Neural crest cell (in vitro differentiated cells): ENCODE measurements around the gene ATAT1. TPM values are rescaled to one million over a fixed set of nuclear protein-coding genes. Genes with fewer than 3 reads are reported as not detected.

ENCODE experiments used
- DNase-seq: peaks from one replicate; pipeline ENCODE4 v3.0.0; 2021; ENCODE audit warnings: low read depth, mixed read lengths, low spot score
- H3K27ac Mint-ChIP-seq: one replicate; pipeline ENCODE4 v1.8.0; 2021; ENCODE audit warnings: mild to moderate bottlenecking, mixed read lengths; ENCODE audit not compliant: unreplicated experiment
- H3K27me3 Mint-ChIP-seq: 2 replicates; pipeline ENCODE4 v1.8.0; 2021; ENCODE audit warnings: low read depth, mild to moderate bottlenecking, mixed read lengths
- H3K36me3 Mint-ChIP-seq: 2 replicates; pipeline ENCODE4 v1.8.0; 2021; ENCODE audit warnings: low read depth, mild to moderate bottlenecking, mixed read lengths
- H3K4me1 Mint-ChIP-seq: 2 replicates; pipeline ENCODE4 v1.8.0; 2021; ENCODE audit warnings: mixed read lengths
- H3K4me3 Mint-ChIP-seq: one replicate; pipeline ENCODE4 v1.8.0; 2021; ENCODE audit warnings: mild to moderate bottlenecking, mixed read lengths
- H3K9me3 Mint-ChIP-seq: 2 replicates; pipeline ENCODE4 v1.8.0; 2021; ENCODE audit warnings: mixed read lengths
- total RNA-seq: library from RNA; stranded (reverse); gene quantifications from 2 replicates; pipeline ENCODE4 v1.2.1, GENCODE V29; 2021
- TF ChIP-seq, protein P1 (sequence below): fragments of 200-600 bp; sonication (generic); conservative IDR thresholded peaks from 2 replicates; pipeline ENCODE4 v1.5.0; 2021; ENCODE audit warnings: antibody characterized with exemption, mild to moderate bottlenecking

The ATAT1 gene
- total RNA-seq, 1 donor from 2014 or later: 58.2 TPM

DNA sequence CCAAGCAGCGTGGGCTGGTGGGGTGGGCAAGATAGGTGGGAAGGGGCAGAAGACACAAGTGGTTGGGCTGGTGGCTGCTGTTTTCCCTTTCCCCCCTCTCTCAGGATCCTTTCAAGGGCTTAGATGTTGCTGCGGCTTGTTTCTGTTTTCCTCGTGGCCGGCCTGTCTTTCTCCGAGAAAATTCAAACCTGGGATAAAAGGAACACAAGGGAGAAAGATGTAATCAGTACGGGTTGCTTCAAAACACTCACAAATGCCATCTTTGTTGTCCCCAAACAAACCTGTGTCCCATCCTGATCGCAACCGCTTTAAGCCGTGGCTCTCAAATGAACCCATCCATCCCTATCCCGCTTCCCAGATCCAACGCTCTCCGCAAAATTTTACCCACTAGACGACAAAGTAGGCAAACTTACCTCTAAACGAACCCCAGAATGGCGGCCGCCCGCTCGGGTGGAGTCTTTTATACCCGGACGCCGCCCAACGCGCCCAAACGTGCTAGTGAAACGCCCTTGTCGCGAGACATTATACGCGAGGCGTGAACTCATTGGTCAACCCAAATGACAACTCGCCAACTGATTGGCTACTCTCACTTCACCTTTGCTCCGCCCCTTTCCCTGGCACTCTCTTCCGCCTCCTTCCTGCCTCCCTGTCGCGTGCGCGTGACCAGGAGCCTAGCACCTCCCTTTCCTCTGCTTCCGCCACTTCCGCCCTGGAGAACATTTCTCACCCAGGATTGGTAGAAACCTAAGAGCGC is 9.7 kb upstream of the ATAT1 start, which contains the start of gene PPP1R10:
TSS of gene PPP1R10 (minus strand) at position 433 of the 754 bp plus-strand sequence. CDS start 7,299 bp downstream, outside the sequence.
- DNase-seq: peak; percentile 96
- Mint-ChIP-seq H3K4me3 (peak within 1 kb of the TSS; percentile 99), H3K36me3 (peaks cover 35% of the 10 kb centered on the region), H3K27ac (peak within 1 kb of the TSS; percentile 97), H3K27me3 (peaks cover 30% of the 10 kb centered on the region), H3K9me3 (peaks cover 2% of the 10 kb centered on the region), H3K4me1 (peaks cover 57% of the 10 kb centered on the region)
- TF ChIP-seq, protein P1, sequence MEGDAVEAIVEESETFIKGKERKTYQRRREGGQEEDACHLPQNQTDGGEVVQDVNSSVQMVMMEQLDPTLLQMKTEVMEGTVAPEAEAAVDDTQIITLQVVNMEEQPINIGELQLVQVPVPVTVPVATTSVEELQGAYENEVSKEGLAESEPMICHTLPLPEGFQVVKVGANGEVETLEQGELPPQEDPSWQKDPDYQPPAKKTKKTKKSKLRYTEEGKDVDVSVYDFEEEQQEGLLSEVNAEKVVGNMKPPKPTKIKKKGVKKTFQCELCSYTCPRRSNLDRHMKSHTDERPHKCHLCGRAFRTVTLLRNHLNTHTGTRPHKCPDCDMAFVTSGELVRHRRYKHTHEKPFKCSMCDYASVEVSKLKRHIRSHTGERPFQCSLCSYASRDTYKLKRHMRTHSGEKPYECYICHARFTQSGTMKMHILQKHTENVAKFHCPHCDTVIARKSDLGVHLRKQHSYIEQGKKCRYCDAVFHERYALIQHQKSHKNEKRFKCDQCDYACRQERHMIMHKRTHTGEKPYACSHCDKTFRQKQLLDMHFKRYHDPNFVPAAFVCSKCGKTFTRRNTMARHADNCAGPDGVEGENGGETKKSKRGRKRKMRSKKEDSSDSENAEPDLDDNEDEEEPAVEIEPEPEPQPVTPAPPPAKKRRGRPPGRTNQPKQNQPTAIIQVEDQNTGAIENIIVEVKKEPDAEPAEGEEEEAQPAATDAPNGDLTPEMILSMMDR: no peak

DNA sequence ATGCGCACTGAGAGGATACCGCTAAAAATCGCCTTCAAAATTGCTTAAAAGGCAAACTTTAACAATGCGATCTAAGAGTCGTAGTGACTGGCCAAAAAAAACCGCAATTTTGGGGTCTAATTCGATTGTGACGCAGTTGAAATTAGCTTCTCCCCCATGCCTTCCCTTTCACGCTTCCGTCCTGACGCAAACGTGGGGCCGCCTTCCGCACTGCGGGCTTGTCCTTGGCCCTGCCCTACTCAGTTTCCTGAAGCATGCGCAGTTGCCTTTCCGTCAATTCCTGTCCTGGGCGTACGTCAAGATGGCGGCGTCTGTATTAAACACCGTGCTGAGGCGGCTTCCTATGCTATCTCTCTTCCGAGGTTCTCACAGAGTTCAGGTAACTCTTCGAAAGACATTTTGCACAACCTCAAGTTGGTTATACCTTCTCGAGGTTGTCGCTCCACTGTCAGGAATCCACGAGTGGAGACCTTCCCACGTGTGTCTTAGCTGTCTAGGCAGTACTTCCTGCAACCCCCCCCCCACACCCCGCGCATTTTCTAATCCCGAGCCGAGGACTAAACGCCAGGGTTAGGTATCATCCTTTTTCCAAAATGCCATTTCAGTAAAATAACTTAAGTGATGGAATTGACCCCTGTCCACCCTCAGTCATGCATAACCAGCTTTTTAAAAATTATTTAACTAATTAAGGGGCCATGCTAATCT is 9.0 kb upstream of the ATAT1 start, which contains the start of gene MRPS18B:
TSS of gene MRPS18B (plus strand) at position 276 of the 705 bp plus-strand sequence. CDS start at position 302, 26 bp downstream.
- peak within 1 kb of the TSS; percentile 97 for H3K27ac Mint-ChIP-seq
- peaks cover 2% of the 10 kb centered on the region for H3K9me3 Mint-ChIP-seq
- peaks cover 30% of the 10 kb centered on the region for H3K27me3 Mint-ChIP-seq
- peak within 1 kb of the TSS; percentile 99 for H3K4me3 Mint-ChIP-seq
- H3K36me3 Mint-ChIP-seq: peaks cover 35% of the 10 kb centered on the region
- peak; percentile 90 for DNase-seq
- TF ChIP-seq, protein P1: no peak
- H3K4me1 Mint-ChIP-seq: peaks cover 50% of the 10 kb centered on the region

- DNase-seq: no peak
- Mint-ChIP-seq H3K36me3 (peaks cover 34% of the 10 kb centered on the region), H3K4me3 (peak overlapping the region; percentile 99), H3K4me1 (peaks cover 44% of the 10 kb centered on the region), H3K9me3 (peaks cover 2% of the 10 kb centered on the region), H3K27me3 (peaks cover 30% of the 10 kb centered on the region), H3K27ac (peak overlapping the region; percentile 39)
- TF ChIP-seq, protein P1: no peak
Observed at GRCh38 chr6:30618270-30618797, 8.3 kb upstream of the ATAT1 start.

DNA sequence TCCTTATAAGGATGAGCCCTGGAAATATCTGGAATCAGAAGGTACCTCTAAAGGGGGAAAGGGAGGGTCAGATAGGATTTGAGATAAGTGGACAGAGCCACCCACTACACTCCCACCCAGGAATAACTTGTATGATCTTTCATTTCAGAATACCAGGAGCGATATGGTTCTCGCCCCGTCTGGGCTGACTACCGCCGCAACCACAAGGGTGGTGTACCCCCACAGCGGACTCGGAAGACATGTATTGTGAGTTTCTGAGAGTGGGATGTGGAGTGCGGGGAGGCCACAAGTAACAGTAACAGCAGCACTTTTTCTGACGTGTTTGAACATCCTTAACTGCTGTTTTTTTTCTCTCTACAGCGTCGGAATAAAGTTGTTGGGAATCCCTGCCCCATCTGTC is 7.1 kb upstream of the ATAT1 start:
- peaks cover 34% of the 10 kb centered on the region for H3K4me1 Mint-ChIP-seq
- H3K36me3 Mint-ChIP-seq: peaks cover 29% of the 10 kb centered on the region

GRCh38 chr6:30625511-30625910 is 1.2 kb upstream of the ATAT1 start:
- no peak for DNase-seq
- H3K9me3 Mint-ChIP-seq: no peaks in the 10 kb centered on the region
- H3K4me3 Mint-ChIP-seq: peak overlapping the region; percentile 92
- TF ChIP-seq, protein P1: no peak
- H3K27me3 Mint-ChIP-seq: no peaks in the 10 kb centered on the region
- H3K27ac Mint-ChIP-seq: no peak overlapping the region
- H3K36me3 Mint-ChIP-seq: peaks cover 15% of the 10 kb centered on the region
- peaks cover 31% of the 10 kb centered on the region for H3K4me1 Mint-ChIP-seq

More for the DNA sequence above, 7.1 kb upstream of the ATAT1 start:
- TF ChIP-seq, protein P1: no peak
- H3K9me3 Mint-ChIP-seq: peaks cover 2% of the 10 kb centered on the region
- H3K27ac Mint-ChIP-seq: no peak overlapping the region
- DNase-seq: no peak
- peaks cover 27% of the 10 kb centered on the region for H3K27me3 Mint-ChIP-seq
- H3K4me3 Mint-ChIP-seq: peak overlapping the region; percentile 99
